K562 (cell line): ENCODE results near the gene VWA1.

Experiments used
- CBX5 ChIP-seq: IDR thresholded peaks from 2 replicates; pipeline ENCODE4 v1.6.1; 2014; ENCODE audit warnings: low read depth, borderline replicate concordance
- CHAMP1 ChIP-seq: fragments of 450-650 bp; IDR thresholded peaks from 2 replicates; pipeline ENCODE4 v1.6.1; 2016; ENCODE audit warnings: mild to moderate bottlenecking
- CHD4 ChIP-seq: fragments of 200-600 bp; sonication (generic); IDR thresholded peaks from 3 replicates; pipeline ENCODE4 v1.6.1; 2012; ENCODE audit warnings: low read depth, mild to moderate bottlenecking, mixed read lengths, low read length, inconsistent platforms; ENCODE audit not compliant: insufficient read depth, insufficient replicate concordance, poor library complexity, severe bottlenecking
- CTCF ChIP-seq, 3 experiments: IDR thresholded peaks in 2 of 3; conservative IDR thresholded peaks in 1 of 3; 2 replicates each; pipeline ENCODE4 v1.5.1; 2011 to 2012; ENCODE audit warnings: low read length in 3 of 3, mild to moderate bottlenecking in 3 of 3, control low read depth in 2 of 3, improper control_type of control experiment in 1 of 3, inconsistent platforms in 1 of 3, low read depth in 1 of 3, mixed read lengths in 1 of 3, moderate library complexity in 1 of 3; ENCODE audit not compliant: insufficient read depth in 2 of 3
- DPF2 ChIP-seq: fragments of 450-650 bp; IDR thresholded peaks from 2 replicates; pipeline ENCODE4 v1.6.1; 2016
- EGR1 ChIP-seq: fragments of 450-650 bp; conservative IDR thresholded peaks from 2 replicates; pipeline ENCODE4 v1.6.1; 2017; ENCODE audit warnings: mild to moderate bottlenecking
- HNRNPK ChIP-seq: fragments of 200-400 bp; formaldehyde crosslinking; IDR thresholded peaks from one replicate; pipeline ENCODE4 v1.6.1; 2018; ENCODE audit warnings: mild to moderate bottlenecking, low read depth, low read length; ENCODE audit not compliant: poor library complexity, severe bottlenecking
- MAFK ChIP-seq: IDR thresholded peaks from 2 replicates; pipeline ENCODE4 v1.6.1; 2011; ENCODE audit warnings: low read length, improper control_type of control experiment
- TAF1 ChIP-seq: IDR thresholded peaks from 2 replicates; pipeline ENCODE4 v1.6.1; 2011; ENCODE audit warnings: mild to moderate bottlenecking, low read length, moderate library complexity; ENCODE audit not compliant: insufficient read depth, control insufficient read depth, severe bottlenecking; ENCODE audit errors: extremely low read depth
- TGIF2 ChIP-seq: sonication (generic); formaldehyde crosslinking; IDR thresholded peaks from 2 replicates; pipeline ENCODE4 v1.8.1; 2022; ENCODE audit warnings: mild to moderate bottlenecking, missing genetic modification reagents, moderate library complexity
- ZBTB11 ChIP-seq, 3 experiments: fragments of 200-800 bp in 1 of 3; fragments of 250-450 bp in 1 of 3; fragments of 450-650 bp in 1 of 3; sonication (Bioruptor Pico) in 1 of 3; sonication (Bioruptor generic) in 1 of 3; formaldehyde crosslinking in 1 of 3; IDR thresholded peaks; 2 replicates each; pipeline versions ENCODE4 v1.6.1 to v1.8.0; 2016 to 2022; ENCODE audit warnings: mild to moderate bottlenecking in 2 of 3, missing genetic modification characterization in 2 of 3, missing compliant biosample characterization in 1 of 3, moderate library complexity in 1 of 3
- ZFX ChIP-seq: sonication (generic); formaldehyde crosslinking; IDR thresholded peaks from 2 replicates; pipeline ENCODE4 v1.8.0; 2022; ENCODE audit warnings: mild to moderate bottlenecking, missing genetic modification reagents, moderate library complexity

- TF ChIP-seq ZBTB11 (CRISPR knock-in tag; IDR thresholded peaks at IDR 0.05) (no peak), TAF1 (no peak), EGR1 (no peak), CHD4 (no peak), HNRNPK (no peak), CBX5 (no peak), ZFX (CRISPR knock-in tag) (no peak), DPF2 (no peak), CTCF (IDR thresholded peaks at IDR 0.05 in 2 of 3, conservative IDR thresholded peaks at IDR 0.05 in 1 of 3; ENCODE audit: insufficient read depth in 2 of 3, low read depth in 1 of 3, low read length in 3 of 3) (no peak), CHAMP1 (no peak), MAFK (no peak), TGIF2 (no peak)
Observed at GRCh38 chr1:1387098-1388077, 48.1 kb upstream of the VWA1 start.
